AG04449 (cell line): ENCODE measurements around the gene KCNJ15.

Experiments
- CTCF ChIA-PET: fragments of 350-600 bp; formaldehyde crosslinking; extraction: SDS; loops from one replicate; lab custom pipeline; 2021; ENCODE audit warnings: antibody characterized with exemption; lab: Yijun Ruan, JAX
- POLR2A ChIA-PET: fragments of 400-600, 350-600 bp; formaldehyde crosslinking; extraction: SDS; loops from one replicate; lab custom pipeline; 2020; ENCODE audit warnings: antibody characterized with exemption, inconsistent platforms; lab: Yijun Ruan, JAX
- DNase-seq: peaks from one replicate; pipeline ENCODE4 v3.0.0-alpha.2; 2010; ENCODE audit warnings: low read depth, low spot score
- H3K4me3 ChIP-seq: 2 replicates; pipeline ENCODE4 v1.5.1; 2011; ENCODE audit warnings: low read depth, mild to moderate bottlenecking, control low read depth, low read length
- TF ChIP-seq, protein P1 (sequence below): IDR thresholded peaks from one replicate; pipeline ENCODE4 v1.5.1; 2011; ENCODE audit warnings: mild to moderate bottlenecking, moderate library complexity, low read length, control low read depth, inconsistent platforms; ENCODE audit not compliant: insufficient read depth; ENCODE audit errors: missing control alignments

The KCNJ15 gene

DNA sequence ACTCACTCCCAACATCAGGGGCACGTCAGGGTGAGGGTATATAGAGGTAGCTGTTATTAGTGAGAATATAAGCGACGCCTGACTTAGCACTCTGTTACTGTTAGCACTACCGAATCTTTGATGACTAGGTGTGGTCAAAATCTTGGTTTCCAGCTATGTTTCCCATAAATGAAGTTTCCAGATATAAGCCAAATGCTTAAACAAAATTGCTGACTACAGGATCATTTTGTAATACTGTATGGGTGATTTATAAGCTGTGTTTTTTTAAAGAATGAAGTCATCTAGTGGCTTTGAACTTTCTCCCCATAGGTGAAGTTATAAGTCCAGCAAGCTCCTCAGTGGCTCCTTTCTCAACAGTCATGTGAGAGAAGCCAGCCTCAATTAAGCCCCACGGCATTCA lies 23.7 kb downstream of the KCNJ15 start:
- TF ChIP-seq, protein P1, sequence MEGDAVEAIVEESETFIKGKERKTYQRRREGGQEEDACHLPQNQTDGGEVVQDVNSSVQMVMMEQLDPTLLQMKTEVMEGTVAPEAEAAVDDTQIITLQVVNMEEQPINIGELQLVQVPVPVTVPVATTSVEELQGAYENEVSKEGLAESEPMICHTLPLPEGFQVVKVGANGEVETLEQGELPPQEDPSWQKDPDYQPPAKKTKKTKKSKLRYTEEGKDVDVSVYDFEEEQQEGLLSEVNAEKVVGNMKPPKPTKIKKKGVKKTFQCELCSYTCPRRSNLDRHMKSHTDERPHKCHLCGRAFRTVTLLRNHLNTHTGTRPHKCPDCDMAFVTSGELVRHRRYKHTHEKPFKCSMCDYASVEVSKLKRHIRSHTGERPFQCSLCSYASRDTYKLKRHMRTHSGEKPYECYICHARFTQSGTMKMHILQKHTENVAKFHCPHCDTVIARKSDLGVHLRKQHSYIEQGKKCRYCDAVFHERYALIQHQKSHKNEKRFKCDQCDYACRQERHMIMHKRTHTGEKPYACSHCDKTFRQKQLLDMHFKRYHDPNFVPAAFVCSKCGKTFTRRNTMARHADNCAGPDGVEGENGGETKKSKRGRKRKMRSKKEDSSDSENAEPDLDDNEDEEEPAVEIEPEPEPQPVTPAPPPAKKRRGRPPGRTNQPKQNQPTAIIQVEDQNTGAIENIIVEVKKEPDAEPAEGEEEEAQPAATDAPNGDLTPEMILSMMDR = no peak
- no peak overlapping the region for H3K4me3 ChIP-seq
- ChIA-PET POLR2A (interaction anchor here (1.0 kb wide), 1 partner anchor 100 kb away, joined by 4 read pairs; no protein-coding TSS in a partner anchor), CTCF (interaction anchor here (0.6 to 1.2 kb wide), 3 partner anchors 14 to 72 kb away, joined by 3 to 5 read pairs (median 4); no protein-coding TSS in a partner anchor)
- DNase-seq = no peak

GRCh38 chr21:38280867-38281266 lies 24.1 kb downstream of the KCNJ15 start:
- ChIA-PET CTCF (interaction anchor here (0.9 to 1.2 kb wide), 2 partner anchors 14 to 61 kb away, joined by 3 to 4 read pairs; no protein-coding TSS in a partner anchor), POLR2A (interaction anchor here (1.0 kb wide), 1 partner anchor 101 kb away, joined by 4 read pairs; no protein-coding TSS in a partner anchor)
- TF ChIP-seq, protein P1 = no peak
- no peak for DNase-seq
- no peak overlapping the region for H3K4me3 ChIP-seq

DNA sequence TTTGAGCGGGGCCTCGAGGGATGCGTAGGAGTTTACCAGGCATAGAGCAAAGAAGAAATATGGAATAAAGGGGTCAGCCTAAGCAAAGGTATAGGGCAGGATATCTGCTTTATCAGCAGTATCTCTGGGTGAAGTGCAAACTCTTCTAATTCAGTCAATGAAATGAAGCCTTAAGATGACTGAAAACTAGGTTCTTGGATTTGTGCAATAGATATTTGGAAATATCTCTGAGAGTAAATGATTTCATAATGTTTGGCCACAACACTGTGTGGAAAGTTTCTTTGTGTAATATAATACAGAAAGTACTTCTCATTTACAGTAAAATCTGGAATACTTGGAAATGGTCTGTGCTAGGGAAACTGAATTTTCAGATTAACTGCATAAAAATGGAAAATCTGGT lies 26.1 kb downstream of the KCNJ15 start:
- TF ChIP-seq, protein P1 = no peak
- DNase-seq = no peak
- ChIA-PET CTCF (interaction anchor here (1.1 to 1.2 kb wide), 2 partner anchors 9 to 11 kb away, joined by 3 read pairs; no protein-coding TSS in a partner anchor), POLR2A (no interaction called here)
- no peak overlapping the region for H3K4me3 ChIP-seq

GRCh38 chr21:38284216-38284615 lies 27.4 kb downstream of the KCNJ15 start:
- DNase-seq = no peak
- TF ChIP-seq, protein P1 = no peak
- H3K4me3 ChIP-seq = no peak overlapping the region
- CTCF ChIA-PET = interaction anchor here (1.1 kb wide), 1 partner anchor 10 kb away, joined by 3 read pairs; no protein-coding TSS in a partner anchor
- POLR2A ChIA-PET = no interaction called here

DNA sequence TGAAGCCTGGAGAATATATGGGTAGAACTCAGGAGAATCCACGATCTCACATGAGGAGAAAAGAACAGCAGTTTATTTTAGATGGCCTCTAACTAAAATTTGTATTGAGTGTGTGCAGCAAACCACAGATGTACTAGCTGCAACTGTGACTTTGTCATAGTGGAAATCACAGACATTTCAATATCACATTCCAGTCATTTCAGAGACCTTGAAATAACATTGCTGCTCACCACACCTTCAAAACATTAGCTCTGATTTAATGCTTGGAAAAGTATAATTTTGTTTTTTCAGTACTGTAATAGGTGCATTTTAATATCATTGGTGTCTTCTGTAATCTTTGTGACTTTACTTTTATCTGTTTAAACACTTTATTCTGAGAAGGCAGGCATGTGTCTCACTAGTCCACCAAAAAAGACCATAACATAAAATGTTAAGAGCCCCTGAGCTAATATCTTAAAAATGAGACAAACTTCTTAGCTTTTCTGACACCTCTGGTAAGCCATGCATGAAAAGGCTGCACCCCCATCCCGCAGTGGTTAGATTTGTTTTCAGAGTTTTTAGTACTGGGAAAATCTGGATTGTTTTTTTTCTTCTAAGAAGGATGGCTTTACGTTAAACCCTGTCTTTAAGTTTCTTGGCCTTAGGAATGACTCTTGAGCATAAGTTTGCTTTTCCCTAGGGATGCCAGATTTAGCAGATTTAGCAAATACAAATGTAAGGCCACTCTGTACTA lies 30.1 kb downstream of the KCNJ15 start:
- ChIA-PET POLR2A (interaction anchor here (0.6 to 0.8 kb wide), 3 partner anchors 9 to 65 kb away, joined by 3 to 4 read pairs (median 4); no protein-coding TSS in a partner anchor), CTCF (interaction anchor here (1.2 to 1.3 kb wide), 2 partner anchors 9 to 52 kb away, joined by 4 read pairs; no protein-coding TSS in a partner anchor)
- no peak overlapping the region for H3K4me3 ChIP-seq
- TF ChIP-seq, protein P1 = no peak
- DNase-seq = no peak

- no peak for DNase-seq
- POLR2A ChIA-PET = interaction anchor here (0.6 to 0.8 kb wide), 3 partner anchors 9 to 64 kb away, joined by 3 to 4 read pairs (median 4); no protein-coding TSS in a partner anchor
- CTCF ChIA-PET = interaction anchor here (1.3 kb wide), 1 partner anchor 10 kb away, joined by 4 read pairs; no protein-coding TSS in a partner anchor
- no peak overlapping the region for H3K4me3 ChIP-seq
- TF ChIP-seq, protein P1 = no peak
These were observed 30.7 kb downstream of the KCNJ15 start for GRCh38 chr21:38287476-38287875.
